ENCODE data around the gene BRF1.

BRF1 gene

DNA sequence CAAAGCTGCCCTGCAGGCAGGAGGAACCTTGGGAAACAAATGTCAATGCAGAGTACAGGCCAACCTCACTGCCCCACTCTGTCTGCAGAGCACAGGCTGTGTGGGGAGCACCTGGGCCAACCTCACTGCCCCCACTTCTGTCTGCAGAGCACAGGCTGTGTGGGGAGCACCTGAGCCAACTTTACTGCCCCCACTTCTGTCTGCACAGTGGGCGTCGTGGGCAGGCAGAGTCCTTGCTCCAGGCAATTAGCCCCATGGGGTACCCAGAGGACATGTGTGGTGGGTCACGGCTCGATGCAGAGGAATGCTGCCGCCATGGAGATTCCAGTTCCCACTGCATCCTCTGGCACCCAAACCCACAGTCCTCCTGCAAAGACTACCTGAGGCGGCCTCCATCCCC is 26.2 kb downstream of the BRF1 start:
- no peaks in the 10 kb centered on the region for H3K27me3 Mint-ChIP-seq
- no peak for ATAC-seq
- no peaks in the 10 kb centered on the region for H3K9me3 Mint-ChIP-seq
- peaks cover 8% of the 10 kb centered on the region for H3K4me1 Mint-ChIP-seq
- H3K4me3 Mint-ChIP-seq, result no peak overlapping the region
- no peak for DNase-seq
- no peak overlapping the region for H3K27ac Mint-ChIP-seq

DNA sequence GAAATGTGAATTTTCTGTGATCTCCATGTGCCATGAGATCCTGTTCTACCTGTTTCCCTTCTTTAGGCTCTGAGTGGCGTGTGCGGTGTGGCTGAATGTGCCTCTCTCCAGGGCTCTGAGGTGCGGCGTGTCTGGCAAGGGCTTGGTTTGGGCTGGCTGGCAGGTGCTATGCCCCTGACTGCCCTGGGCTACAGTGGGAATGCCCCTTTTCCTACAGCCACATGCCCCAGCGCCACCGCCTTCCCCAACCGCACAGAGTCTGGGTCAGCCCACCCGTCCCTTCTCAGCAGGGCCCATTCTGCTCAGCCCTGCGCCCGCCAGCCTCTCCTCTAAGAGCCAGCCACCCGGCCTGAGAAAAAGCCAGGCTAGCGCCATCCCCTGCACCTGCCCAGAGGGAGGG is 27.7 kb downstream of the BRF1 start:
- ATAC-seq (no peak), DNase-seq (no peak)
- Mint-ChIP-seq H3K27me3 (no peaks in the 10 kb centered on the region), H3K4me1 (peaks cover 12% of the 10 kb centered on the region), H3K9me3 (no peaks in the 10 kb centered on the region), H3K27ac (no peak overlapping the region), H3K4me3 (no peak overlapping the region)

DNA sequence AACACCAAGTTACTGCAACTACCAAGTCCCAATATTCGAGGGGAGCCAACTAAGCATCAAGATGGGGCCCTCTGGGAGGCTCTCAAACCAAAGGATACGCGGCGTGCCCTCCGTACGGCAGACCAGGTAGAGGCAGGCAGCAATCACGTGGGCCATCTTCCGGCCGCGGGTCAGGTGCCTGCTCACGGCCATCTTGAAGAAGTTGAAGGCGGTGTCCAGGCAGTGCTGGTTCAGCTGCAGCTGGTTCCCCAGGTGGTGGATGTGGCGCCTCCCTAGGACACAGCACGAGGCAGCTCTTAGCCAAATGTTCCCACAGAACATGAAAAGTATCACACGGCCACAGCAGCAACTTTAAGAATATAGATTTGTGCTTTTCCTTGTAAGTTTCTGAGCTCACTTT is 28.2 kb downstream of the BRF1 start:
- no peaks in the 10 kb centered on the region for H3K9me3 Mint-ChIP-seq
- H3K4me3 Mint-ChIP-seq, result no peak overlapping the region
- H3K27ac Mint-ChIP-seq, result no peak overlapping the region
- ATAC-seq (no peak), DNase-seq (no peak)
- H3K4me1 Mint-ChIP-seq, result peaks cover 12% of the 10 kb centered on the region
- no peaks in the 10 kb centered on the region for H3K27me3 Mint-ChIP-seq

DNA sequence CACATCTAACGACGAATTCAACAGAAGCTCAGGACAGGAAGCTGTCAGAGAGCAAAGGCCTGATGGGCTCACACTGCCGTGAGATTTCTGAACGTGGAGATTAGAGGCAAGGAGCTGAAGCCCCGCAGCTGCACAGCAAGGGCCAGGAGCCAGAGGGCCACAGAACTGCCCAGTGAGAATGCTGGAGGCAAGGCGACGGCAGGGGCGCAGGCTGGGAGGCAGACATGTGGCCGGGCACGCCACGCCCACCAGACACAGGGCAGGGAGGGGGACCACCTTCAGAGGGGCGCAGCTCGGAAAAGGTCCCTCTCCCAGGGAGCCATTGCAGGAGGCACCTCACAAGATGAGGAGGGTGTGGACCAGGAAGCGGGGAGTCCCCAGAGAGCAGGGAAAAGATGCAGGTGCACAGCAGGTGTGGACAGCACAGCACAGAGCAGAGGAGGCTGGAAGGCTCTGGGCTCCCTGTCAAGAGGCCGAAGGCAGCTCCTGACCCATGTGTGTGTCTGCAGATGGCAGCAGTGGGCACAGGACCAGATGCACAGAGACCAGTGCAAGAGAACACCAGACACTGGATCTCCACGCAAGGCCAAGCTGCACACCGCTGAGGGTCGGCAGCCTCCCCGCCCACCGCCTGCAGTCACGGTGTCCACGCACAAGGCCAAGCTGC is 29.4 kb downstream of the BRF1 start:
- no peaks in the 10 kb centered on the region for H3K9me3 Mint-ChIP-seq
- no peak overlapping the region for H3K27ac Mint-ChIP-seq
- no peak overlapping the region for H3K4me3 Mint-ChIP-seq
- no peaks in the 10 kb centered on the region for H3K27me3 Mint-ChIP-seq
- no peak for DNase-seq
- ATAC-seq, result no peak
- H3K4me1 Mint-ChIP-seq, result peaks cover 12% of the 10 kb centered on the region

DNA sequence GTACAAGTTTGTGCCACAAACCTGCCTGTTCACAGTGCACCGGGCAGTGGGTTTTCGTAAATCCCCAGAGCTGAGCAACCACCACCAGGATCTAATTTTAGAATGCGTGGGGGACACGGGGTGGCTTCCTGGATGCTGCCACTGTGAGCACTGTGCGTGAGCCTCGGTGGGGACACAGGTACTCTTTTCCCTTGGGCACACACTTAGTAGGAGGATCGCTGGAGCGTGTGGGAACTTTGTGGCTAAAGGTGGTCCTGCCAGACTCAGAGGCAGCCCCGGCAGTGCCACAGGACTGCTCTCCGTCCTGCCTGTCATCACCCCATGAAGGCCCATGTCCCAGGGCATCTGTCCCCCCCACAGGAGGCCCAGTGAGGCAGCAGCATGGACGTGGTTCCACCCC is 31.4 kb downstream of the BRF1 start:
- ATAC-seq (no peak), DNase-seq (no peak)
- H3K4me3 Mint-ChIP-seq, result no peak overlapping the region
- H3K27ac Mint-ChIP-seq, result no peak overlapping the region
- no peaks in the 10 kb centered on the region for H3K27me3 Mint-ChIP-seq
- no peaks in the 10 kb centered on the region for H3K9me3 Mint-ChIP-seq
- H3K4me1 Mint-ChIP-seq, result peaks cover 12% of the 10 kb centered on the region

DNA sequence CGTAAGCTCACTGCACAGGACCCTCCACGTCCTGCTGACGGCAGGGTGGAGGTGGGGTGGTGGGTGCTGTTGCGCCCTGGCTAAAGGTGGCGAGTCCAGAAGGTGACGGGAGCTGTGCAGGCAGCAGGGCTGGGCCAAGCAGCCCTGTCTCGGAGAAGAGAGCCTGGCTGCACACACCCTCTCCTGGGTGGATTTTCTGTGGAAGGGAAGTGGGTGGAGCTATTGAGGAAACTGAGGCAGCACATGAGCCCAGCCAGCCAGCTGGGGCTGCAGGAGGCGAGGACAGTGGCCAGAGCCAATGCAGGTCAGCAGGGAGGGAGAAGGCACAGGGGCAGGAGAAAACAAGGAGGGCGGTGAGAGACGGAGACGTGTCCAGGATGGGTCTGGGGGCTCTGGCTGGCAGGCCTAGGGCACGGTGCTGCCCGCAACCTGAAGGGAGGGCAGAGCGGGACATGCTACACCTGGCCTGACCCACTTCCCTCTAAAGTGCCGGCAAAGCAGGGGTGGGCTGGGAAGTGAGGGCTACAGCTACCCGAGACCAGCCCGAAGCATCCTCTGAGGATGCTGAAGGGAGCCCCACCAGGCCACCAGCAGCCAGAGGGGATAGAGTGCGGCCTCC is 32.0 kb downstream of the BRF1 start:
- DNase-seq, result no peak
- no peaks in the 10 kb centered on the region for H3K9me3 Mint-ChIP-seq
- no peak overlapping the region for H3K27ac Mint-ChIP-seq
- H3K4me3 Mint-ChIP-seq, result no peak overlapping the region
- H3K27me3 Mint-ChIP-seq, result no peaks in the 10 kb centered on the region
- no peak for ATAC-seq
- peaks cover 12% of the 10 kb centered on the region for H3K4me1 Mint-ChIP-seq

DNA sequence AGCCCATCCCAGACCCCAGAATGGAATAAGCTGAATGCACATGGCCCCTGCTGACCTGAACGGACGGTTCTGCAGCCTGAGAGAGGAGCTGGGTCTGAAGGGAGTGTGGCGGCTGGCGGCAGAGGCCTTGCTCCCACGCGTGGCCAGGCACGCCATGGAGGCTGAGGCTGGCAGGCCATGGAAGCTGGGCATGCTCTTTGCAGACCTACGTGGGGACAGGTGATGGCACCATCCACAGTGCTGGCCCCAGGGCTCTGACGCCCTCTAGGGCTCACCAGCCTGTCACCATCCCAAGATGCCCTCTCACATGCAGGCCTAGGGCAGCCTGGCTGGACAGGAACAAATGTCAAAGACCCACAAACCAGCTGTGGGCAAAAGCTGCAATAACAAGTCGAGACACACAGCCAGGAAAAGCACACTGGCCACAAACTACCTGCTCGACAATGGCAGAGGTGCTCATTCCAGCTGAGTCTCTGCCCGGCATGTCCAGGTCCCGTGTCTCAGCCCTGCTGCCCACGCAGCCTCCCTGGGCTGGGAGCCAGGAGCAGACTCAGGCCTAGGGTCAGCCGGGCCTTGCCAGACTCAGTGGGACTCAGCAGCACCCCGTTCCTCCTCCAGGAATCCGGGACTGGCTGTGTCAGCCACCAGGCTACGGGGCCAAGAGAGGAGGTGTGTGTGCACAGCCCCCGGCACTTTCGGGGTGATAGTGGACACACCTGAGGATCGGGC is 32.8 kb downstream of the BRF1 start:
- ATAC-seq, result peak; percentile 31
- Mint-ChIP-seq H3K4me3 (no peak overlapping the region), H3K27ac (peak overlapping the region in 1 of 2 donors; percentile 91), H3K27me3 (no peaks in the 10 kb centered on the region), H3K9me3 (no peaks in the 10 kb centered on the region), H3K4me1 (peaks cover 12% of the 10 kb centered on the region)
- DNase-seq, result no peak

DNA sequence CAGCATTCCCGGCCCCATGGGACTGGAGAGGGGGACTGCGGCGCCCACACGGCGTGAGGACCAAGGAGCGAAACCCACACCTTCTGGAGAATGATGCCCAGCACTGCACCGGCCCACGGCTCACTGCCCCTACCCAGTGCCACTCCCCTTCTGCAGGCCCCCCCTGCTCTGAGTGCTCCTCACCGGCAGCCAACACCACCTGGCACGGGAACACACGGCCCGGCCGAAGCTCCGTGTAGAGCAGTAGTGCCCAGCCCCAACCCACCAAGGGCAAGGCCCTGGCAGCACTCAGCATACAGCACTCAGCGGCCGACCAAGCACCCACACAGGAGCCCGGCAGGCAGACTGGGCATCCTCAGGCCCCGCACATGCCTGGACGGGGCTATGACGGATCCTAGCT is 39.0 kb downstream of the BRF1 start:
- Mint-ChIP-seq H3K4me1 (no peaks in the 10 kb centered on the region), H3K4me3 (no peak overlapping the region), H3K27ac (peak overlapping the region in 1 of 2 donors; percentile 42), H3K9me3 (no peaks in the 10 kb centered on the region), H3K27me3 (no peaks in the 10 kb centered on the region)
- ATAC-seq (no peak), DNase-seq (no peak)

DNA sequence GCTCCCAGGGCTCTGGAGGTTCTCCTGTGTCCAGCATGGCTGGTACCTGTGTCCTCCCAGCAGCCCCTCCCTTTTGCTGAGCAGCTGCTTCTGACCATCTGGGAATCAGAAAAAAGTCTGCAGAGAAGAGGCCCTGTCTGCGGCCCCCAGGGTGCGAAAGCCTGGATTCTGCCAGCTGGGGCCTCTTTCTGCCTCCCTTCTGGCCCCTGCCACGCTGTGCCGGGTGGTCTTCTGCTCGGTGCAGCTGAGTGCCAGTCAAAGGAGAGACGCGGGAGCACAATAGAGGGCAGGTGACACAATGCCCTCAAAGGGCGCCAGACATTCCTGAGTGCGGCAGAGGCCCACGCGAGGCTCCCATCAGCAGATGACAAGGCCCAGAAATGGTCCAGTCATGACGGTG is 39.8 kb downstream of the BRF1 start:
- Mint-ChIP-seq H3K27me3 (no peaks in the 10 kb centered on the region), H3K4me1 (no peaks in the 10 kb centered on the region), H3K4me3 (no peak overlapping the region), H3K27ac (no peak overlapping the region), H3K9me3 (no peaks in the 10 kb centered on the region)
- ATAC-seq (no peak), DNase-seq (no peak)

DNA sequence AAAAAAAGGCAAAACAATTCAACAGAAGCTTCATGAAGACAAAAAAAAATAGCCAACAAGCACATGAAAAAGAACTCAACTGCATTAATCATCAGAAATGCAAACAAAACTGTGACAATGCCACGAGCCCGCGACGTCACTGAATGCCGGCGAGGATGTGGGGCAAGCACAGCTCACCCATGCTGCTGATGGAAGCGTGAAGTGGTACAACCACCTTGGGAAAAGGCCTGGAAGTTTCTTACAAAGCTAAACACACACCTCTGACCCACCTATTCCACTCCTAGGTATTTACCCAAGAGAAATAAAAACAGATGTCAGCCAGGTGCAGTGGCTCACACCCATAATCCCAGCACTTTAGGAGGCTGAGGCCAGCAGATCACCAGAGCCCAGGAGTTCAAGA is 42.0 kb downstream of the BRF1 start:
- Mint-ChIP-seq H3K4me3 (no peak overlapping the region), H3K27me3 (no peaks in the 10 kb centered on the region), H3K4me1 (no peaks in the 10 kb centered on the region), H3K9me3 (no peaks in the 10 kb centered on the region), H3K27ac (no peak overlapping the region)
- ATAC-seq (no peak), DNase-seq (no peak)

DNA sequence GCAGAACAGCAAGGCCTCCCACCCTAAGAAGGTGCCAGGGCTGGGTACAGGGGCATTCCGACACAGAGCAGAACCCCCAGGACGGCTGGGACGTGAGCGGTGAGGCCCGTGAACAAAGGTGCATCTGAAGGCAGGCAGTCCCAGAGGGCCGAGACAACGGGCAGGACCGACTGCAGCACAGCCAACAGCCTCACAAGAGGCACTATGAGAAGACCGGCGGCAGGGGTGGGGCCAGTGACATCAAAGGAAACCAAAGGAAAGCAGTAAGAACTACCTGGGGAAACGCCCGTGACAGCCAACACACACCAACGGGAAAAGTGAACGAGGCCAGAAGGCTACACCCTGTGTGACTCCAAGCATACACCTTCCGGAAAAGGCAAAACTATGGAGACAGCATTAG is 43.3 kb downstream of the BRF1 start:
- no peak overlapping the region for H3K4me3 Mint-ChIP-seq
- no peaks in the 10 kb centered on the region for H3K9me3 Mint-ChIP-seq
- H3K4me1 Mint-ChIP-seq, result no peaks in the 10 kb centered on the region
- no peak for ATAC-seq
- no peak for DNase-seq
- H3K27ac Mint-ChIP-seq, result no peak overlapping the region
- H3K27me3 Mint-ChIP-seq, result no peaks in the 10 kb centered on the region

DNA sequence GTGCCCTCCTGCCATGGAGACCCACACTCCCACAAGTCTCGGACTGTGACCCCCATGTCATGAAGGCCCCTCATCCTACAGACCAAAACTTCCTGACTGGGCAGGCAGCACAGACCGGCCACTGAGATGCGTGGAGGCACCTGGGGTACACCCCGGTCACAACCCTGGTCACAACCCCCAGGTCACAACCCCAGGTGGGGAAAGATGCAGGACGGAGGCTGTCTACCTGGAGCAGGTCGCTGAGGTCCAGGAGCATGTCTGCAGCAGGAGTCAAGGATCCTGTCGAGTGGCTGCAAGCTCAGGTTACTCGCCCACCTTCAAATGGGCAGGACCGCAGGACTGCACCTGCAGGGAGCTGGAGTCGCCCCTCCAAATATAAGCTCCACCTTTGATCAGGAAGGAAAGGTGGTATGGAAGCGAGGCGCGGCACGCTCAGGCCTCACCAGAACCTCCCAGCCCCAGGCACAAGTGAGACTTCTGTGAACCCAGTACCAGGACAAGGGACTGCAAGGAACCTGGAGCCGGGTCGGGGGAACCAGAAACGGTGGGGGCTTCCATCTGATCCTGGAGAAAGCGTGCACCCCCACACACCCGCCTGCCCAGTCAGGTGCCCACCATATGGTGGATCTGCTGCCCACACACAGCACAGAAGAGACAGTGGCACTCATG is 44.4 kb downstream of the BRF1 start:
- DNase-seq, result no peak
- no peak for ATAC-seq
- Mint-ChIP-seq H3K27ac (peak overlapping the region in 1 of 2 donors; percentile 27), H3K27me3 (no peaks in the 10 kb centered on the region), H3K4me1 (peaks cover 2% of the 10 kb centered on the region), H3K9me3 (no peaks in the 10 kb centered on the region), H3K4me3 (no peak overlapping the region)

DNA sequence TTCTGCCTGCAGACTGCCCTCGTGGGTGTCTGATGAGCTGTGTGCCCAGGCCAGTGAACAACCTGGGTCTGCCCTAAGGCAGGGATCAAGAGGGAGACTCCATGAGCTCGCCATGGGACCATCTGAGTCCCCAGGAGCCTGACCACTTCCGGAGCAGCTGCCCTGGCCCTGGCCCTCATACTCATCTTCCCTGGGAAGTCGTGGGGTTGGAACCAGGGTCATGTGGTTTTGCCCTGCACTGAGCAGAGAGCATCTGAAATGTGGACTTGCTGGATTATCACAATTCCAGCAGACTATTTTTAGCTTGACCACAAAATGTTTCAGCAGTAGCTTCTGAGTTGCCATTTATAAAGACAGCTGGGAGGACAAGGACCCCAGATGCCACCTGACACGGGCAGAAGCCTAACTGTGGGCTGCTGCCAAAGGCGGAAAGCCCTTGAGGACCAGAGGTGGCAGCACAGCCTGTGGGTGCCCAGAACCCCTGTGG is 45.7 kb downstream of the BRF1 start:
- H3K27me3 Mint-ChIP-seq, result no peaks in the 10 kb centered on the region
- DNase-seq (no peak), ATAC-seq (no peak)
- H3K27ac Mint-ChIP-seq, result no peak overlapping the region
- H3K9me3 Mint-ChIP-seq, result no peaks in the 10 kb centered on the region
- H3K4me3 Mint-ChIP-seq, result no peak overlapping the region
- peaks cover 16% of the 10 kb centered on the region for H3K4me1 Mint-ChIP-seq

DNA sequence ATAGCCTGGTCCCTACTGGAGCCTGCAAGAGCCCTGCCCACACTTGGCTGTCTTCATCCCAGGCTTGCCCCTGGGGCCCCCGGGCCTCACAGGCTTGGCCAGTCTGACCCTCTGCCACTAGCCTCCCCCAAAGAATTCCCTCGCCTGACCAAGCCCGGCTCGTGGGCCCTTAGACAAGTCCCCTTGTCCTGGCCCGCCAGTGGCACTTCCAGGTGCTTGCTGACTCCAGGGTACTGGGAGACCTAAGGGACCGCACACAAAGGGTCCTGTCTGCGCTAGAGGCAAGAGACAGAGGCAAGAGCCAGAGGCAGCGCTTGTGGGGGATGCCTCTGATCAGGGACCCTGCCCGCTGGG is 47.5 kb downstream of the BRF1 start:
- Mint-ChIP-seq H3K9me3 (no peaks in the 10 kb centered on the region), H3K27me3 (no peaks in the 10 kb centered on the region), H3K27ac (no peak overlapping the region), H3K4me1 (peaks cover 26% of the 10 kb centered on the region), H3K4me3 (no peak overlapping the region)
- DNase-seq, result no peak
- no peak for ATAC-seq

DNA sequence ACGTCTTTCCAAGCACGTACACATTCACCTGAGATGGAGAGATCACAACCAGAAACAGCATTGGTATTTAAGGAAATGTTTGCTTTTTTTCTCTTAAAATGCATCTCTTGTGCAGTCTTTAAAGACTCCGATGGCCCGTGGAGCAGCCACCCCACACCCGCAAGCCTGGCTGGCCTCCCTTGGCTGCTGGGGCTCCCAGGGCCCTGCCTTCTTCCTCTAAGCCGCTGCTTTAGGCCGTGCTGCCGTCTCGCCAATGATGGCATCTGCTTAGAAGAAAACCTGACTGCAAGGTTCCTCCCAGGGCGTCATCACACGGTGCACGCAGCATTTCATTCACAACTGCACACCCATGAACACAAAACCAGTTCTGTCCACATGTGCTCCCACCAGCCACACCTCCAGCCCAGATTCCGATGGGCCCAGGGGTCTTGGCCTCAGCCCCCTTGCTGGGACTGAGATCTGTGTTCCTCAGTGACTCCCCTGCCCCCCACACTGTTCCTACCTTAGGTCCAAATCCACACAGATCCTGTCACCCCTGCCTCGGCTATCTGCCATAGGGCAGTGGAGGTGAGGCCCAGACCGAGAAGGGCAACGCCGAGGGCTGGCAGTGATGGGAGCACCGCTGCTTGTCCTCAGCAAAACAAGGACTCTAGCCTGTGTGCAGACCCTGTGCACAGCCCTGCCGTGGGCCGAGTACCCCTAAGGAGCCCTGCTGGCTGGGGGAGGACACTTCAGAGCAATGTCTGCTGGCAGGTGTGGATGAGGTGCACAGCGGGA is 48.1 kb downstream of the BRF1 start:
- Mint-ChIP-seq H3K4me1 (peaks cover 30% of the 10 kb centered on the region), H3K27me3 (no peaks in the 10 kb centered on the region), H3K4me3 (no peak overlapping the region), H3K9me3 (no peaks in the 10 kb centered on the region), H3K27ac (no peak overlapping the region)
- no peak for ATAC-seq
- DNase-seq, result no peak

All from stimulated activated naive CD8-positive, alpha-beta T cell treated with anti-CD3 and anti-CD28 coated beads, Interleukin-15, amount 100 ng/mL, for 72 hours (primary cell).